Urinary bladder (tissue), 4 donors: ENCODE data around the gene FBXW7. TPM values are rescaled to one million over a fixed set of nuclear protein-coding genes. Genes with fewer than 3 reads are reported as not detected.
A peak's percentile ranks its signal among the peaks of the same experiment; 100 is the strongest.

Source experiments
- DNase-seq: peaks from one replicate; pipeline ENCODE4 v3.0.0-alpha.2; 2015; ENCODE audit errors: extremely low spot score
- H3K27ac ChIP-seq: one replicate; pipeline ENCODE4 v1.5.1; 2013; ENCODE audit warnings: low read depth, mild to moderate bottlenecking, moderate library complexity
- H3K36me3 ChIP-seq: one replicate; pipeline ENCODE4 v1.6.1; 2013; ENCODE audit warnings: mild to moderate bottlenecking, moderate library complexity; ENCODE audit not compliant: insufficient read depth
- H3K4me1 ChIP-seq: one replicate; pipeline ENCODE4 v1.6.1; 2013; ENCODE audit warnings: mild to moderate bottlenecking, moderate library complexity; ENCODE audit not compliant: insufficient read depth
- H3K4me3 ChIP-seq: one replicate; pipeline ENCODE4 v1.5.1; 2013; ENCODE audit warnings: low read depth, low read length
- WGBS: extraction: QIAGEN DNeasy Blood & Tissue Kit; methylation state at CpG from one replicate; pipeline ENCODE4 v1.1.7; 2013; 5-methylcytosine and 5-hydroxymethylcytosine counted together
- polyA plus RNA-seq: library from polyadenylated mRNA; stranded (reverse); fragments of 200-250 nt; gene quantifications from one replicate; pipeline ENCODE4 v1.2.3, GENCODE V29; 2013
- total RNA-seq: library from RNA; depleted of rRNA; stranded (reverse); fragments of >200 nt; gene quantifications from one replicate; pipeline ENCODE4 v1.2.3, GENCODE V29; 2014
- donor health status: healthy with polysubstance abuse.
- donor health status: healthy.

The FBXW7 gene
- total and polyA plus RNA-seq, 2 donors = 7.9 to 101 TPM

GRCh38 chr4:152514356-152514755, 21.5 kb downstream of the FBXW7 start:
- Histone ChIP-seq H3K4me3 (no peak overlapping the region), H3K27ac (no peak overlapping the region), H3K4me1 (no peaks in the 10 kb centered on the region), H3K36me3 (no peaks in the 10 kb centered on the region)
- DNase-seq = no peak

- peaks cover 1% of the 10 kb centered on the region for H3K4me1 ChIP-seq
- no peaks in the 10 kb centered on the region for H3K36me3 ChIP-seq
- no peak overlapping the region for H3K4me3 ChIP-seq
- DNase-seq = no peak
- H3K27ac ChIP-seq = no peak overlapping the region
- 98% methylated on average over 7 of the region's 7 CpGs for WGBS
These were observed 22.8 kb downstream of the FBXW7 start for GRCh38 chr4:152513078-152513477.

GRCh38 chr4:152512483-152512882, 23.4 kb downstream of the FBXW7 start:
- no peak overlapping the region for H3K27ac ChIP-seq
- H3K36me3 ChIP-seq = no peaks in the 10 kb centered on the region
- H3K4me1 ChIP-seq = peaks cover 1% of the 10 kb centered on the region
- DNase-seq = no peak
- no peak overlapping the region for H3K4me3 ChIP-seq
- WGBS = 93% methylated on average over 5 of the region's 5 CpGs

- no peak for DNase-seq
- Histone ChIP-seq H3K36me3 (no peaks in the 10 kb centered on the region), H3K27ac (no peak overlapping the region), H3K4me3 (no peak overlapping the region), H3K4me1 (peaks cover 1% of the 10 kb centered on the region)
- 84% methylated on average over 7 of the region's 7 CpGs for WGBS
These were observed 25.3 kb downstream of the FBXW7 start for GRCh38 chr4:152510349-152511147.

GRCh38 chr4:152509595-152510225, 26.2 kb downstream of the FBXW7 start:
- Histone ChIP-seq H3K4me3 (no peak overlapping the region), H3K4me1 (peaks cover 1% of the 10 kb centered on the region), H3K36me3 (no peaks in the 10 kb centered on the region), H3K27ac (no peak overlapping the region)
- 67% methylated on average over 3 of the region's 3 CpGs for WGBS
- DNase-seq = no peak

- Histone ChIP-seq H3K4me3 (no peak overlapping the region), H3K4me1 (peaks cover 1% of the 10 kb centered on the region), H3K27ac (no peak overlapping the region), H3K36me3 (no peaks in the 10 kb centered on the region)
- WGBS = 94% methylated on average over 2 of the region's 2 CpGs
- DNase-seq = no peak
These were observed 27.1 kb downstream of the FBXW7 start for GRCh38 chr4:152508818-152509217.

GRCh38 chr4:152508386-152508785, 27.5 kb downstream of the FBXW7 start:
- Histone ChIP-seq H3K4me1 (peaks cover 1% of the 10 kb centered on the region), H3K4me3 (no peak overlapping the region), H3K27ac (no peak overlapping the region), H3K36me3 (no peaks in the 10 kb centered on the region)
- no peak for DNase-seq
- WGBS = 87% methylated on average over 4 of the region's 4 CpGs

- no peak overlapping the region for H3K4me3 ChIP-seq
- no peak overlapping the region for H3K27ac ChIP-seq
- H3K36me3 ChIP-seq = no peaks in the 10 kb centered on the region
- H3K4me1 ChIP-seq = peaks cover 1% of the 10 kb centered on the region
- no peak for DNase-seq
These were observed 32.1 kb downstream of the FBXW7 start for GRCh38 chr4:152503653-152504290.

GRCh38 chr4:152501846-152502536, 33.9 kb downstream of the FBXW7 start:
- no peak for DNase-seq
- H3K4me1 ChIP-seq = no peaks in the 10 kb centered on the region
- H3K27ac ChIP-seq = no peak overlapping the region
- no peaks in the 10 kb centered on the region for H3K36me3 ChIP-seq
- 96% methylated on average over 3 of the region's 3 CpGs for WGBS
- no peak overlapping the region for H3K4me3 ChIP-seq

GRCh38 chr4:152500800-152501434, 35.0 kb downstream of the FBXW7 start:
- H3K36me3 ChIP-seq = no peaks in the 10 kb centered on the region
- no peaks in the 10 kb centered on the region for H3K4me1 ChIP-seq
- peak; percentile 64 for DNase-seq
- no peak overlapping the region for H3K27ac ChIP-seq
- WGBS = 1% methylated on average over 1 of the region's 1 CpG
- H3K4me3 ChIP-seq = no peak overlapping the region

GRCh38 chr4:152500275-152500674, 35.6 kb downstream of the FBXW7 start:
- no peak for DNase-seq
- Histone ChIP-seq H3K4me1 (no peaks in the 10 kb centered on the region), H3K4me3 (no peak overlapping the region), H3K36me3 (no peaks in the 10 kb centered on the region), H3K27ac (no peak overlapping the region)
- 89% methylated on average over 2 of the region's 2 CpGs for WGBS

GRCh38 chr4:152499344-152499743, 36.5 kb downstream of the FBXW7 start:
- DNase-seq = no peak
- H3K4me3 ChIP-seq = no peak overlapping the region
- H3K4me1 ChIP-seq = no peaks in the 10 kb centered on the region
- no peak overlapping the region for H3K27ac ChIP-seq
- 67% methylated on average over 2 of the region's 2 CpGs for WGBS
- H3K36me3 ChIP-seq = no peaks in the 10 kb centered on the region

GRCh38 chr4:152494020-152494419, 41.9 kb downstream of the FBXW7 start:
- Histone ChIP-seq H3K4me1 (no peaks in the 10 kb centered on the region), H3K4me3 (no peak overlapping the region), H3K27ac (no peak overlapping the region), H3K36me3 (no peaks in the 10 kb centered on the region)
- DNase-seq = no peak
- 96% methylated on average over 3 of the region's 3 CpGs for WGBS
